Tibial nerve (tissue), 4 donors: Measurements from ENCODE around the gene PCED1A. TPM values are rescaled to one million over a fixed set of nuclear protein-coding genes. Genes with fewer than 3 reads are reported as not detected.

Source experiments
- DNase-seq, 2 donors: peaks; one replicate each; pipeline ENCODE4 v3.0.0-alpha.2; 2019; ENCODE audit warnings: low spot score in 2 of 2
- H3K27ac ChIP-seq, 4 donors: fragments of 200-600 bp; sonication (generic) in 3 of 4; one replicate each; pipeline ENCODE4 v1.5.1; 2017 to 2019; ENCODE audit warnings: mild to moderate bottlenecking in 1 of 4
- H3K27me3 ChIP-seq, 2 donors: fragments of 200-600 bp; sonication (generic) in 1 of 2; one replicate each; pipeline versions ENCODE4 v1.5.1 to v1.6.0; 2017 to 2019
- H3K36me3 ChIP-seq, 3 donors: fragments of 200-600 bp; sonication (generic); one replicate each; pipeline ENCODE4 v1.5.1; 2018 to 2019
- H3K4me1 ChIP-seq, 4 donors: fragments of 200-600 bp; sonication (generic) in 3 of 4; one replicate each; pipeline ENCODE4 v1.5.1; 2017 to 2019
- H3K4me3 ChIP-seq, 4 donors: fragments of 200-600 bp; sonication (generic) in 3 of 4; one replicate each; pipeline ENCODE4 v1.5.1; 2017 to 2019; ENCODE audit warnings: mild to moderate bottlenecking in 1 of 4, moderate library complexity in 1 of 4
- H3K9me3 ChIP-seq, 4 donors: fragments of 200-600 bp; sonication (generic) in 3 of 4; one replicate each; pipeline ENCODE4 v1.5.1; 2017 to 2019
- CTCF ChIP-seq, 5 experiments: fragments of 200-600 bp in 3 of 5; fragments of 450-650 bp in 2 of 5; sonication (generic) in 3 of 5; IDR thresholded peaks; one replicate each; pipeline ENCODE4 v1.5.1; 2016 to 2019; ENCODE audit warnings: antibody characterized with exemption in 5 of 5, mild to moderate bottlenecking in 3 of 5, moderate library complexity in 2 of 5
- EP300 ChIP-seq, 2 donors: sonication (generic); formaldehyde crosslinking; IDR thresholded peaks; one replicate each; pipeline ENCODE4 v1.6.1; 2017; ENCODE audit warnings: antibody characterized with exemption in 2 of 2, mild to moderate bottlenecking in 1 of 2
- POLR2A ChIP-seq, 2 donors: fragments of 450-650 bp; IDR thresholded peaks; one replicate each; pipeline ENCODE4 v1.6.1; 2017; ENCODE audit warnings: antibody characterized with exemption in 2 of 2, mild to moderate bottlenecking in 2 of 2, moderate library complexity in 2 of 2
- WGBS, 2 donors: methylation state at CpG; one replicate each; pipeline ENCODE4 v1.1.5; 2018; 5-methylcytosine and 5-hydroxymethylcytosine counted together
- total RNA-seq, 4 donors: library from RNA; depleted of rRNA; stranded (reverse); fragments of >200 nt; gene quantifications; one replicate each; pipeline ENCODE4 v1.1.0, GENCODE V29; 2016

Gene PCED1A
- total RNA-seq, 4 donors from 2014 or later: 36.8 to 84.6 (median 62.3) TPM

DNA sequence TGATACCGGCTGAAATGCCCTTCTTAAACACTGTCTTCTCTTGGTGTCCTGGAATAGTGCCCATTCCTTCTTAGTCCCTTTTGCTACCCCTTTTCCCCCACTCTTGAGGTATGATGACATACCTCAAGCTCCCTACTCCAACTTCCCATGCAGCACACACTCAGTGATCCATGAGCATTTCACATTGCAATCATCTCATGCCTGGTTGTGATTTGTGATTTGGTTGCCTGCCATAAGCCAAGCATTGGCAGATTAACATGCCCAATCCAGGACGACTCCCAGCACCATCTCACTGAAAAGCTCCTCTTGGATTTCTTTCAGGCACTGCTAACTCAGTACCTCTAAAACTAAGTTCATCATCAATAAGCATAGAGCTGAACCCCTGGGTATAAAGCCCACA, 18.1 kb upstream of the PCED1A start:
- TF ChIP-seq EP300 (IDR thresholded peaks at IDR 0.05): no peak
- no peak for TF ChIP-seq CTCF (IDR thresholded peaks at IDR 0.05)
- TF ChIP-seq POLR2A (IDR thresholded peaks at IDR 0.05): no peak
- Histone ChIP-seq H3K36me3 (peaks cover 0 to 40% (median 4%) of the 10 kb centered on the region in 3 donors), H3K9me3 (no peaks in the 10 kb centered on the region), H3K27me3 (no peaks in the 10 kb centered on the region), H3K27ac (no peak overlapping the region), H3K4me3 (no peak overlapping the region), H3K4me1 (no peaks in the 10 kb centered on the region)
- DNase-seq: no peak
- WGBS, 2 donors: 91 to 92% methylated on average over 2 of the region's 2 CpGs

GRCh38 chr20:2851086-2851485, 10.6 kb upstream of the PCED1A start:
- Histone ChIP-seq H3K36me3 (peaks cover 0 to 18% (median 0%) of the 10 kb centered on the region in 3 donors), H3K27ac (no peak overlapping the region), H3K4me3 (no peak overlapping the region), H3K9me3 (no peaks in the 10 kb centered on the region), H3K4me1 (peaks cover 0 to 7% (median 0%) of the 10 kb centered on the region in 4 donors), H3K27me3 (no peaks in the 10 kb centered on the region)
- no peak for DNase-seq
- 86 to 91% methylated on average over 8 to 10 of the region's 10 CpGs for WGBS, 2 donors
- TF ChIP-seq CTCF (IDR thresholded peaks at IDR 0.05) (no peak), EP300 (IDR thresholded peaks at IDR 0.05) (no peak), POLR2A (IDR thresholded peaks at IDR 0.05) (no peak)

DNA sequence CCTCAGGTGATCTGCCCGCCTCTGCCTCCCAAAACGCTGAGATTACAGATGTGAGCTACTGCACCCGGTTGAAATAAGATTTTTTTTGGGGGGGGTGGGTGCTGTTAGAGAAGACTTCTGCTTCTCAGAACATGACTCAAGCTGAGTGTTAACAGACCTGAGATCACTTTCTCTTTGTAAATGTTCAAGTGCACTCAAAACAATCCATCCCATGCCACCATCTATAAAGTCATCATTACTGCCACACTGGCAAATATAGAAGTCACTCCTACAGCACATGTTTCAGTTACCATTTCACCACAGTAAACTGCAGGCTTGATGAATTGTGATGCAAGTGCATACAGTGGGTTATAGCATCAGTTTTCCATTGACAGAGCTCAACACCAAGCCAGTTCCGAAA, 9.1 kb upstream of the PCED1A start:
- 80 to 92% methylated on average over 4 of the region's 4 CpGs for WGBS, 2 donors
- TF ChIP-seq POLR2A (IDR thresholded peaks at IDR 0.05): no peak
- no peak for TF ChIP-seq EP300 (IDR thresholded peaks at IDR 0.05)
- no peak for TF ChIP-seq CTCF (IDR thresholded peaks at IDR 0.05)
- Histone ChIP-seq H3K4me1 (peaks cover 0 to 7% (median 0%) of the 10 kb centered on the region in 4 donors), H3K27me3 (no peaks in the 10 kb centered on the region), H3K4me3 (no peak overlapping the region), H3K27ac (no peak overlapping the region), H3K36me3 (peaks cover 0 to 18% (median 0%) of the 10 kb centered on the region in 3 donors), H3K9me3 (no peaks in the 10 kb centered on the region)
- DNase-seq: no peak

- no peak overlapping the region for H3K4me3 ChIP-seq
These were observed 7.3 kb upstream of the PCED1A start for GRCh38 chr20:2847802-2848201.

GRCh38 chr20:2846698-2847097, 6.2 kb upstream of the PCED1A start:
- DNase-seq: no peak
- Histone ChIP-seq H3K4me1 (peaks cover 0 to 6% (median 1%) of the 10 kb centered on the region in 4 donors), H3K4me3 (no peak overlapping the region), H3K27ac (no peak overlapping the region), H3K9me3 (no peaks in the 10 kb centered on the region), H3K36me3 (peaks cover 0 to 29% (median 0%) of the 10 kb centered on the region in 3 donors), H3K27me3 (no peaks in the 10 kb centered on the region)
- no peak for TF ChIP-seq EP300 (IDR thresholded peaks at IDR 0.05)
- no peak for TF ChIP-seq CTCF (IDR thresholded peaks at IDR 0.05)
- TF ChIP-seq POLR2A (IDR thresholded peaks at IDR 0.05): no peak
- WGBS, 2 donors: 83 to 91% methylated on average over 5 of the region's 5 CpGs

More at GRCh38 chr20:2847802-2848201, 7.3 kb upstream of the PCED1A start:
- Histone ChIP-seq H3K36me3 (peaks cover 0 to 29% (median 0%) of the 10 kb centered on the region in 3 donors), H3K27ac (no peak overlapping the region), H3K4me1 (peaks cover 0 to 7% (median 0%) of the 10 kb centered on the region in 4 donors), H3K27me3 (no peaks in the 10 kb centered on the region), H3K9me3 (no peaks in the 10 kb centered on the region)
- WGBS, 2 donors: 93% methylated on average over 4 of the region's 4 CpGs
- no peak for DNase-seq
- no peak for TF ChIP-seq POLR2A (IDR thresholded peaks at IDR 0.05)
- TF ChIP-seq CTCF (IDR thresholded peaks at IDR 0.05): no peak
- no peak for TF ChIP-seq EP300 (IDR thresholded peaks at IDR 0.05)
